Iris pigment epithelial cell (primary cell): ENCODE measurements around the gene SERPINA1.
"Not testable (repeated sequence)": the region's sequence is repeated elsewhere in the genome, so short reads cannot be mapped to it uniquely, and the experiment has no call there.

Source experiments
- DNase-seq: peaks from one replicate; pipeline ENCODE4 v3.0.0-alpha.2; 2011; ENCODE audit warnings: low read depth

SERPINA1 gene

DNA sequence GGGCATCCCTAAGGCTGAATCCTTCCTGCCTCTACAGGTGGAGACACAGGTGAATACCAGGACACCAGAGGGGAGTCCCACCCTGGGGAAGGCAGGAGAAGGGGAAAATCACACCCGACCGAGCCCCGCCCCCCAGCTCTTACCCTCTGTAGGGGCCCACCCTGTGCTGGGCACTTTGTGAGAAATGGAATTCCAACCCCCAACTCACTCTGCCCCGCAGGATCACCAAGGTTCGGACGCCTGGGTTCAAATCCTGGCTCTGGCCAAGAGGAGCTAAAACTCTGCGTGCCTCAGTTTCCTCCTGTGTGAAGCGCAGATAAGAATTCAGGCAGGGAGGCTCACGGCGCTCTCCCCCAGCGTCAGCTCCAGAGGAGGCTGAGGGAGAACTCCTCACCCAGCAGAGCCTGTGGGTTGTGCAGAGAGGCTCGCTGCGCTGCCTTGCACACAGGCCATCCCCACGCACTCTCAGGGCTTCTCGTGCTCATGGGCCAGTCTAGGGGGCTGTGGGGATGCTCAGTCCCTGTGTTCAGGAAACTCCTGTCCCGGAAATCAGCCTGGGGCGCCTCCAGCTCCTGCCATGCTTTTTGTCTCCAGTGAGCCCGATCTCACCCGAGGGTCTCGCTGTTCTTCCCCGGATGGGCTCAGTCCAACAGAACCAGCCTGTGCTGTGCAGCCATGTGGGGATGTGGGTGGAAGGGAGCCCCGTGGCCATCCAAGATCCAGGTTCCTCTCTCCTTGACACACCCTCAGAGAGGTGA is 18.5 kb downstream of the SERPINA1 start:
- not testable (repeated sequence) for DNase-seq

DNA sequence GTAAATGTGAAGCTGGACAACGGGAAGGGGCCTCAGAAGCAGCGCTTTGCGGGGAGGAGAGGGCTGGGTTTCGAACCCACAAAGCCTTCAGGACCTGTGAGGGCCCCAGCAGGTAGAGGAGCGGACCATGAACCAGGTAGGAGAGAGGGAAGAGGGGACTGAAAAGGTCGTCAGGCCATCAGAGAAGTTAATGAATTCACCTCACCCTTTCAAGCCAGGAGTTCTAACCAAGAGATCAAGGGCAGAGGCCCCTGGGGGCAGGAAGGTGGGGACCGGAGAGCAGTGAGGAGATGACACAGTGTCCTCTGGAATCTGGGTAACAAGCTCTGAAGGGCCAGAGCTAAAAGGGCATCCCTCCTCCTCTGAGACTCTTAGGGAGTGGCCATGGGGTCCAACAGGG is 19.4 kb downstream of the SERPINA1 start:
- no peak for DNase-seq

DNA sequence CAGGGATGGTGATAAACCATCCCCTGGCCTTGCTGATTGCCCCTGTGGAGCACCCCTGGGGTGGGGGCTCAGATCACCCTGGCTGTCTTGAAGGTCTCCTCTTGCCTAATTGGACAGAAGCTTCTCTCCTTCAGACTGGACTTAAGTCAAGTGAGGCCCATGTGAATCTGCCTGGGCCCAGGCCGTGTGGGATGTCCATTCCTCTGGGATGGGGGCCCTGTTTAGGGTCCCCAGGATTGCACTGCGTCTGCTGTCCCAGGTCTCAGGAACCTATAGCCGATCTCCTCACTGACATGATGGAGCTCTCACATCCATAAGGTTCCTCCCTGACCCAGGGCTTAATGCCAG is 20.2 kb downstream of the SERPINA1 start:
- DNase-seq: no peak

DNA sequence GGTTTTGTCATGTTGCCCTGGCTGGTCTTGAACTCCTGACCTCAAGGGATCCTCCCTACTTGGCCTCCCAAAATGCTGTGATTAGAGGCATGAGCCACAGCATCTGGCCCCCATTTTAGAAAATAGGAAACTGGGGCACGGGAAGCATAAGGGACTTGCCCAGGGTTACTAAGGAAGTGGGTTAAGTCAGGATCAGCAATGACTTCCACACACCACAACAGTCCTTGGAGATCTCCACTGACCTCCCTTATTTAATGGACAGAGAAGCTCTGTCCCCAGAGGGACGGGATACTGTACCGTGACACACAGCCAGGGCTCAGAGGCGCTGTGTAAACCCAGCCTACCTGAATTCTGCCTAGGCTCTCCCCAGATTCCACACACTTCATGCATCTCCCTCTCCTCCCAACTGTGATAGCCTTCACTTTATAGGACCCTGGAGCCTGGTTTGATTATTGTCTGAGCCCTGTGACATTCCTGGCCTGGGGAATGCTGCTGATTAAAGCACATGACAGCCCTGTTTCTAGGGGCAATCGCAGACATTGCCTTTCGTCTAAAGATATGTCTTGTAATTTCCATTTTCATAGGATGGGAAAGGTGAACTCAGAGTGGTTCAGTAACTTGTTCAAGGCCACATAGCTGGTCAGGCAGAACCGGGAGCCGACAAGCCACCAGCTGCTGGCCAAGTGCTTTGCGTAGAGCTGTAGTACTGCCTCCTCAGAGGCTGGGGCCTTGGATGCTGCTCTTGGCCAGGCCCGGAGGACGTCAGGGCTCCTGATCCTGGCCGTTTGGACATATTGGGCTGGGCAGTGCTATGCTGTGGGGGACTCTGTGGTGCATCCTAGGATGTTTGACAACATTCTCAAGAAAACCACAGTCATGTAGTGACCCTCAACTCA is 20.8 kb downstream of the SERPINA1 start:
- DNase-seq: no peak

DNA sequence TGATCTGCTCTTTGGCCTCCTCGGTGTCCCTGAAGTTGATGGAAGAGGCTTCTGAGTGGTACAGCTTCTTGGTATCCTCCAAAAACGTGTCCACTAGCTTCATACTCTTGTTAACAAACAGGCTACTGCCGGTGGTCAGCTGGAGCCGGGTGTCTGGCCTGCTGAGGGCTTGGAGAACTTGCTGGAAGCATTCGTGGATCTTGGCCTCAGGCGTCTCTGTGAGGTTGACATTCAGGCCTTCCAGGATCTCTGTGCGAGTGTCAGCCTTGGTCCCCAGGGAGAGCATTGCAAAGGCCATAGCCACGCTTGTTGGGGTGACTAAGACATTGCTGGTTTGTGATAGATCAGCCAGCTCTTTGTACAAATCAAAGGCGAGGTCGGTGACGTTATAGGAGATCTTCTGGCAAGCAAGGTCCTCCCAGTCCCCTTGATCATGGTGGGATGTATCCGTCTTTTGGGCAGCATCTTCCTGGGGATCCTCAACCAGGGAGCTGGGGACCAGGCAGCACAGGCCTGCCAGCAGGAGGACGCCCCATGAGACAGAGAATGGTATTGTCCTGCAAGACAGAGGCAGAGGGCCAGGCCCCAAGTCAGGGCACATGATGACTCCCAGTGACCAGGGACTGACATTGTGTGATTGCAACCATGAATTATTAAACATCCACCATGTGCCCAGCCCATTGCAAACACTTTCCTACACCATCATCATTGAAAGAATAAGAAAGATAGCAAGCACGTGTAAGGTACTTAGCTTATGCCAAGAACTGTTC is 22.1 kb downstream of the SERPINA1 start, which contains the start of gene SERPINA2:
TSS of gene SERPINA2 (minus strand) at position 553 of the 770 bp plus-strand sequence.
- DNase-seq: no peak

DNA sequence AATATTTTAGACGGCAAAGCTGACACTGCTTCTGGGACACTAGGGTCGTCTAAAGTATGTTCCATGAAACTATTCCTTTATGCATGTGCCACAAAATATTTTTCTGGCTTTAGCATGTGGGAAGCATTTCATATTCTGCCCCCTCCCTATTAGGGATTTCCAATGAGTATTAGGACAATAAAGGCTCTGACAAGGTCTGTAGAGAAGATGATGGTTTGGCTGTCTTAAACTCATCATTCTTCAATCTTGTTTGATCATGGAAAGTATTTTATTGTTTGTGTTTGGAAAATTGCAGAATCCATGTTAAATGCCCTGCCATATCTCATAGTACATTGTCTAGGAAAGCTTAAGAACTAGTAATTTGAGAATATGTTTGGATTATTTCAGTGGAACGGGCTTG is 22.8 kb downstream of the SERPINA1 start:
- DNase-seq: no peak

DNA sequence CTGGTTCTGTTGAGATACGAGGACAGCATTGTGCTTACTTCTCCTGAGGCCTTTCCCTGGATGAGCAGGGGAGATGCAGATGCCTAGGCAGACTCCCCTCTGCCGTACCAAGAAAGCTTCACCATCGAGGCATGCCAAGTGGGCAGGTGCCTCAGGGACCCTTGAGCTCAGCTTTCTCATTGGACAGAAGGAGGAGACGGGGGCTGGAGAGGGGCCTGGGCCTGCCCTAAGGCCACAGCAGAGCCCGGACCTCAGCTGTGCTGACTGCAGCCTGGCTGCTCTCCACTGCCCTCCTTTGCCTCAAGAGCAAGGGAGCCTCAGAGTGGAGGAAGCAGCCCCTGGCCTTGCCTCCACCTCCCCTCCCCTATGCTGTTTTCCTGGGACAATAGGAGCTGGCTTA is 23.4 kb downstream of the SERPINA1 start:
- no peak for DNase-seq

DNA sequence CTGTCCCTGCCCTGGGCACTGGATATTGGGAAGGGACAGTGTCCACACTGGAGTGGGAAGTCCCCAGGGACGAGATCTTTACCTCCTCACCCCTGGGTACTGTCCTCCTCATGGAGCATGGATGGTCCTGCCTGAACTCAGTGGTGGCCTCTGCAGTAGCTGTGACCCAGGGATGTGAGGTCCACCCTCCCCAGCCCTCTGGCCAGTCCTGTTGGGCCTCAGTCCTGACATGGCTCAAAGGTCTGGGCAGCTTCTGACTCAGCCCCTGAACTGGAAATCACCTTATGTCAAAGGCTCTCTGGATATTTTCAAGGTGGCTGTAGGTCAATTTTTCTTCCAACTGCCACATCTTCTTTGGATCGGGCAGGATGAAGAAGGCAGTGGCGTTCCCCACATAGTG is 24.4 kb downstream of the SERPINA1 start:
- DNase-seq: no peak

DNA sequence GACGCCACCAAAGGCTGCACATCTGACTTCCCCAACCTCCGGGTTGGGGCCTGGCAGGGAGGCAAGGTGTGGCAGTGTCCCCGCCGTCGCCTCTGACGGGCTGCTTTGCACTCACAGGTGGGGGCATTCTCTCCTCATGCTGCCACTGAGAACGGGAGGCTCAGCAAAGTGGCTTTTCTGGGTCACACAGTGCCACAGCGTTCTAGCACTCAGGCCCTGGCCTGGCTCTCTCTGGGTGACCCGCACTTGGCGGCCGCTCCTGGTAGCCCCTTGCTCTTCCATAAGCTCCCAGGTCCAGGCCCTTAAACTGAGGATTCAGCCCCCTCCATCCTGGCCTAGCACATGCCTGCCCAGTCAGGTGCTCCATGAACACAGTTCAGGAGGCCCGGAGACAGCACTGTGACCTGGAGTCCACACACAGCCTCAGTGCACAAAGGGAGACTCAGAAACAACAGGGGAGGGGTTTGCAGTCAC is 25.2 kb downstream of the SERPINA1 start:
- DNase-seq: no peak

DNA sequence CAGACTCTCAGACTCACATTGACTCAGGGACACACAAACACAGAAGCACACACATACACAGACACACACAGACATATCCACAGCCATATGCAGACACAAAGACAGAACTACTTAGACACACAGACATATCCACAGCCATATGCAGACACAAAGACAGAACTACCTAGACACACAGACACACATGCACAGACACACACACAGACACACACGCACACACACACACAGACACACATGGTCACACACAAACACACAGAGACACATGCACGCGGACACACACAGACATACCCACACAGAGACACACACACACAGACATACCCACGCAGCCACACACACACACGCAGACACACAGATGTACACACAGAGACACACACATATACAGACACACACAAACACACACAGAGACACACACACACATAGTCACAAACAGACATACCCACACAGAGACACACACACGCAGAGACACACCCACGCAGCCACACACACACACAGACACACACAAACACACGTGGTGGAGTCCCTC is 25.7 kb downstream of the SERPINA1 start:
- no peak for DNase-seq

DNA sequence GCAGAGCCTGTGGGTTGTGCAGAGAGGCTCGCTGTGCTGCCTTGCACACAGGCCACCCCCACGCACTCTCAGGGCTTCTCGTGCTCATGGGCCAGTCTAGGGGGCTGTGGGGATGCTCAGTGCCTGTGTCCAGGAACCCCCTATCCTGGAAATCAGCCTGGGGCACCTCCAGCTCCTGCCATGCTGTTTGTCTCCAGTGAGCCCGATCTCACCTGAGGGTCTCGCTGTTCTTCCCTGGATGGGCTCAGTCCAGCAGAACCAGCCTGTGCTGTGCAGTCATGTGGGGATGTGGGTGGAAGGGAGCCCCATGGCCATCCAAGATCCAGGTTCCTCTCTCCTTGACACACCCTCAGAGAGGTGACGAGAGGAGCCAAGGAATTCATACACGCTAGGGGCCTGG is 26.7 kb downstream of the SERPINA1 start:
- DNase-seq: no peak

DNA sequence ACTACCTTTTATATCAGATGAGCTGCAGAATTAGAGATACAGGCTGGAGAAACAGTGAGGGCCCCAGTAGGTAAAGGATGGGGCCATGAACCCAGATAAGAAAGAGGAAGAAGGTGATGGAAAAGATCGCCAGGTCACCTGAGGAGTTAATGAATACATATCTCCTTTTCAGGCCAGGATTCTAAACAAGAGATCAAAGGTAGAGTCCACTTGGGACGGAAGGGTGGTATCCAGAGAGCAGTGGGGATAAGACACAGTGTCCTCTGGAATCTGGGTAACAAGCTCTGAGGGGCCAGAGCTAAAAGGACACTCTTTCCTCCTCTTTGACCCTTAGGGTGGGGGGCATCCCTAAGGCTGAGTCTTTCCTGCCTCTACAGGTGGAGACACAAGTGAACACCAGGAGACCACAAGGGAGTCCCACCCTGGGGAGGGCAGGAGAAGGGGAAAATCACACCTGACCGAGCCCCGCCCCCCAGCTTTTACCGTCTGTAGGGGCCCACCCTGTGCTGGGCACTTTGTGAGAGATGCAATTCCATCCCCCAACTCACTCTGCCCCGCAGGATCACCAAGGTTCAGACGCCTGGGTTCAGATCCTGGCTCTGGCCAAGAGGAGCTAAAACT is 27.3 kb downstream of the SERPINA1 start:
- DNase-seq: no peak

DNA sequence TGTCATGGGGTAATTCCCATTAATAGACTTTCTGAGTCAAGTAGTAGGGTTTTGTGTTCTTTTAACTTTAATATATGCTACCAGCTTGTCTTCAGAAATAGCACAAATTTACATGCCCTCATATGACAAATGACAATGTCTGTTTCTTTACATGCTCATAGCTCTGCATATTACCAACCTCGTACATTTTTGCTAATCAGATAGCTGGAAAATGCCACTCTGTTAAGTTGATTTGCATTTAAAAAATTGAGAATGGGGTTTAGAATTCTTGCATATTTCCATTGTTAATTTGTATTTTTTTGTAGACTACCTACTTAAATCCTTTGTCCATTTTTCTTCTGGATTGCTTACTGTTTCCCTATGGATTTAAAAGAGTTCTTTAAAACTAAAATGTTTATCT is 31.2 kb downstream of the SERPINA1 start:
- no peak for DNase-seq

DNA sequence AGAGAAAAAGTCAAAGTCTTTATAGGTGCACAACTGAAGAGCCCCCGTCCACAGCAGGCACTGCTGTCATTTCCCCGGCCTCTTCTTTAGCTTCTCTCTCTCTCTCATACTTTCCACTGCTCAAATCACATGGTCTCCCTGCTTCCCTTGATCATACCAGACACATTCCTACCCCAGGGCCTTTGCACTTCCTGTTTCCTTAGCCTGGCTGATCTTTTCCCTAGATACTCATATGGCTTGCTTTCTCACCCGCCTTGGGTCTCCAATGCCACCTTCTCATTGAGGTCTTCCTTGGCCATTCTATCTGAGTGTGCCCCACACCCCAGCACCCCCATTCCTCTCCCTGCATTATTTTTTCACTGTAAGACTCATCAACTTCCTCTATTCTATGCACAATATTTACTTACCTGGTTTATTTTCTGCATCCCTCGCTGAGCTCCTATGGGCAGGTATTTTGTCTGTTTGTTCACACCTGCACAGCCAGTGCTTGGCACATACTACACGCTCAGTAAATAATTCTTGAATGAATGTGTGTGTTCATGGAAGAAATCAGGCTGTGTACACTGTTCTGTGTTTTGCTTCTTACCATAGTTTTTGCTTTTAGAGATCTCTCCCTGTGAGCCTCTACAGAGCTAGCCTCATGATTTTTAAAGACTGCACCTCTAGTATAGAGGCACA is 31.9 kb downstream of the SERPINA1 start:
- no peak for DNase-seq

DNA sequence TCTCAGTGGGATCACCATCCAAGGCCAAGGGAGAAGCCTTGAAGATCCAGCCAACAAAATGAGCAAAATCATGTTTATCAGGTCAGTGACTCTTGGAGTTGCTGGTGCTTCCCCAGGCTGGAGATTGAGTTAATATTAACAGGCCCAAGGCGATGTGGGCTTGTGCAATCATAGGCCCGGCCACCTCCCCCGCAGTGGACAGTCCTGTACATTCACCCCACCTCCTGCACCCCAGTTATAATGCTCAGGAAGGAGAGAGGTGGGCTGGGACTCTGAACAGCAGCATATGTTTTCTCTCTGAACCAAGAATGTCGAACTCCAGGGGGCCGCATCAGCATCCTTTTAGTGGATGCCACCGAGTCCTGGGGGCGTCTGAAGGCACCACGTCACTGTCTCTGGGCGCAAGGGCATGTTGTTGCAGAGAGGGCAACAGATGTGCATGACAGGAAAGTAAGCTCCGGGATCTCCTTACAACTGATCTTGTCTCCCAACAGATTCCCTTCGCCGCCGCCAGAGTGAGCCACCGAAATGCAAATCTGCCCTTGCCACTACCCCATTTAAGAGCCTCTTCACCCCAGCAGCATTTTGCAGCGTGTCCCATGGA is 33.1 kb downstream of the SERPINA1 start:
- DNase-seq: peak; percentile 49

DNA sequence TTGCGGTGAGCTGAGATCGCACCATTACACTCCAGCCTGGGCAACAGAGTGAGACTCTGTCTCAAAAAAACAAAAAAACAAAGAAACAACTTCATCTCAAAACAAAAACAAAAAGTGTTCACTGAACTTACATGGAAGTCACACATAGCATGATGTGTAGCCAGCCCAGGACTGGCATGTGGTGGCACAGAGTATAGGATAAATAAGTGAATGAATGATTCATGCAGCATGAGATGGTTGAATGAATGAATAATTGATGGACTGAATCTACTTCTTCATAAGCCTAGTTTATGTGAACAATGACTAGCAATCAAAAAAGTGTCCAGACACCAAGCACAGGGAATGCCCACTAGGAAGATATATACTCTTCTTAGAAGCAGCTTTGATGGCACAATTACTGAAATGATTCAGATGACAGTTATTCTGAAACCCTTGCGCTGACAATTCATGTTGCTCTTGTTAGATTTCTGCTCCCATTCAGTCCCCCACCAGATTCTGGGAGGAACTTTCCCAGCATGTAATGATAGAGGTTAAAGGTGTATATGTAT is 33.7 kb downstream of the SERPINA1 start:
- DNase-seq: no peak

DNA sequence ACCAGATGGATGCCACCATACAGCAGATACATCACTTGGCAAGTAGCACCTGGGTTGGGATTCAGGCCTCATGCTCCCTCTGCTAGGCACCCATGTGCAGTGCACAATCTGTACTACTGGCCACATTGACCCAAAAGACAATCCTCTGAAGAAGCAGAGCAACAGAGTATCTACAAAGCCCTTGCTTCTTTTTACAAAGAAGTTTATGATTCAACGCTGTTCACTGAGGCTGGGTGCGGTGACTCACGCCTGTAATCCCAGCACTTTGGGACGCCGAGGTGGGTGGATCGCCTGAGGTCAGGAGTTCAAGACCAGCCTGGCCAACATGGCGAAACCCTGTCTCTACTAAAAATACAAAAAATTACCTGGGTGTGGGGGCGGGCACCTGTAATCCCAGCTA is 34.2 kb downstream of the SERPINA1 start:
- DNase-seq: not testable (repeated sequence)

DNA sequence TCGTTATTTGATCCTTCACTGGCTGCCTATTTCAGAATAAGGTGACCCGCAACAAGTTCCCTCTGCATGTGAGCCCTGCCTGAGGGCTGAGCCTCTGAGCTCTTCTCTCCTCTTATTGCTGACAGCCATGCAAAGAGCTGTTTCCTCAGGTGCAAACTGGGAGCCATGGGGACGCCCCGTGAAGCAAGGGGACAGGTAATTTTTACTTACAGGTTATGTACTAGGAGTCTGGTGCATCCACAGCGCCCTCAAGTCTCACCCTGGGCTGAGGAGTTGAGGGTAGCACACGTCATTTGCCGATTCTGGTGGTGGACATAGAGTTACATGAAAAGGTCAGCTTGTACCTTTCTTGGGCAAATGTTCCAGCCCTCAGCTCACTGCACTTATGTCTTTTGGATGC is 39.1 kb downstream of the SERPINA1 start:
- no peak for DNase-seq

DNA sequence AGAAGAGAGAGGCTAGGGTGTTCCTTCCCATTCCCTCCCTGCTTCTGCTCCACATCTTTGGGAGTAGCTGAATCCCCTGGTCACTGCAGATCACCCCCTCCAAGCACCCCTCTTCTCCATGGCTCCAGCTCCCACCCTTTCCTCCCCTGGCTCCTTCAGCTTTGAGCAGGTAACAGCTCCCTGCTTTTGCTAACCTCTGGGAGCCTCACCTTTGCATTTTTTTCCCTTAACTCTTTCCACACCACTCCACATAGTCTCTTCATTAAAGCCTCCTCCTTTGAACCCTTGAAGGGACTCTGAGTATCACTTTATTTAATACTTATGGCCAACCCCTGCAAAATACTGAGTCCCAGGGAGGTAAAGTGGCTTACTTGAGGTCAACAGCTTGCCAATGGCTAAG is 39.6 kb downstream of the SERPINA1 start:
- no peak for DNase-seq

DNA sequence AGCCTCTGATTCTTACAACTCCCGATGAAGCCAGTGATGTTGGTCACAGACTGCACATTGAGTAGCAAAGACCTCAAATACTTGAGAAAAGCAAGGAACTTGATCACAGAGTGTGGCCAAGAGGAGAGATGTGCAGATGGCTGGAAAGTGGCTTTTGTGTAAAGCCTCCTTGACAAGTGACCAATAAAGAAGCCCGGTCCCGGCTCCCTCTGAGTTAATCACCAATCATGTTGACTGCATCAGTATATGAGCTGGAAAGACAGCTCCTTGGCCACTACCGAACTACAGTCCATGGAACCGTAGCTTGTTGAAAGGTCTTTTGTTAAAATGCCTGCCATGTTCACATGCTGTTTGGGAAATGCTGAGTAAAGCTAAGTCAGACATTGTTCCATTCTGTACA is 41.6 kb downstream of the SERPINA1 start:
- DNase-seq: no peak
